ENCODE data around the gene MYO19. TPM values are rescaled to one million over a fixed set of nuclear protein-coding genes. Genes with fewer than 3 reads are reported as not detected.

MYO19 gene
- total RNA-seq, 1 experiment from 2014 or later: 144 TPM

GRCh38 chr17:36495076-36495578 lies 39.5 kb downstream of the MYO19 start:
- Histone ChIP-seq H2BK15ac (ENCODE audit: low read depth, low read length) (no peak overlapping the region; the same call in 1 of the 2 replicates), H3K23me2 (ENCODE audit: insufficient read length, low read depth, low read length, poor library complexity, severe bottlenecking) (no peaks in the 10 kb centered on the region), H2AFZ (ENCODE audit: low read length) (no peak overlapping the region), H3K56ac (ENCODE audit: insufficient read length, low read depth, low read length) (no peak overlapping the region), H3K9me3 (ENCODE audit: control insufficient read depth, low read depth, low read length) (no peaks in the 10 kb centered on the region), H2BK5ac (ENCODE audit: insufficient read length, low read length) (no peak overlapping the region), H4K20me1 (ENCODE audit: control insufficient read depth, insufficient read depth, insufficient read length) (no peaks in the 10 kb centered on the region), H2BK12ac (ENCODE audit: insufficient read length, low read depth, low read length) (no peak overlapping the region), H3K27ac (ENCODE audit: insufficient read length, low read depth, low read length) (no peak overlapping the region), H3K23ac (ENCODE audit: insufficient read length, low read depth, low read length) (no peak overlapping the region), H2AK5ac (ENCODE audit: insufficient read length, low read length) (no peak overlapping the region), H2BK120ac (ENCODE audit: low read depth, low read length, poor library complexity, severe bottlenecking) (no peak overlapping the region), H3K18ac (ENCODE audit: insufficient read length, low read depth, low read length) (no peak overlapping the region), H4K91ac (ENCODE audit: insufficient read length, low read depth, low read length) (no peak overlapping the region), H3T11ph (ENCODE audit: low read length) (no peak overlapping the region), H4K8ac (replicated peaks; ENCODE audit: insufficient read length, low read depth, low read length) (no peak overlapping the region), H3K79me1 (ENCODE audit: insufficient read depth, low read depth, low read length, poor library complexity, severe bottlenecking) (no peaks in the 10 kb centered on the region), H3K4me2 (ENCODE audit: insufficient read depth, insufficient read length, low read length) (no peak overlapping the region), H3K27me3 (ENCODE audit: insufficient read depth, low read length) (no peaks in the 10 kb centered on the region), H4K5ac (ENCODE audit: insufficient read length, low read depth, low read length) (no peak overlapping the region), H3K14ac (ENCODE audit: insufficient read depth, low read length) (no peak overlapping the region), H3K4ac (ENCODE audit: low read depth, low read length) (no peak overlapping the region), H3K79me2 (ENCODE audit: insufficient read depth, low read length) (no peaks in the 10 kb centered on the region), H3K9ac (ENCODE audit: extremely low read depth, insufficient read length, low read length) (no peak overlapping the region), H3K4me1 (ENCODE audit: insufficient read depth, low read length) (no peaks in the 10 kb centered on the region), H2BK20ac (ENCODE audit: low read depth, low read length, poor library complexity, severe bottlenecking) (no peak overlapping the region)
- H3K4me1 Mint-ChIP-seq: no peaks in the 10 kb centered on the region
- no peak for TF ChIP-seq CTCF (conservative IDR thresholded peaks at IDR 0.05)
- H3K9me3 Mint-ChIP-seq: no peaks in the 10 kb centered on the region
- peak overlapping the region in 2 of 3 experiments; percentile 4 to 33; a peak in 3 of 7 replicates for H3K27ac Mint-ChIP-seq
- H3K27me3 Mint-ChIP-seq (ENCODE audit: low read depth): no peaks in the 10 kb centered on the region
- no peak overlapping the region for H3K4me3 Mint-ChIP-seq
- no CpG with 5 or more reads among the region's 3 CpGs for WGBS (ENCODE audit: extremely low coverage, insufficient read length, low lambda C conversion rate)
- peaks cover 20 to 76% (median 71%) of the 10 kb centered on the region in 3 experiments; a peak in 6 of 7 replicates for H3K36me3 Mint-ChIP-seq (ENCODE audit: insufficient read depth in 1 of 3, low read depth in 3 of 3)
- no peak for DNase-seq
